Tibial nerve (tissue), 4 donors: ENCODE data around the gene PLXNA1. TPM values are rescaled to one million over a fixed set of nuclear protein-coding genes. Genes with fewer than 3 reads are reported as not detected.
A peak's percentile ranks its signal among the peaks of the same experiment; 100 is the strongest.

ENCODE experiments used
- DNase-seq, 2 donors: peaks; one replicate each; pipeline ENCODE4 v3.0.0-alpha.2; 2019; ENCODE audit warnings: low spot score in 2 of 2
- H3K27ac ChIP-seq, 4 donors: fragments of 200-600 bp; sonication (generic) in 3 of 4; one replicate each; pipeline ENCODE4 v1.5.1; 2017 to 2019; ENCODE audit warnings: mild to moderate bottlenecking in 1 of 4
- H3K27me3 ChIP-seq, 2 donors: fragments of 200-600 bp; sonication (generic) in 1 of 2; one replicate each; pipeline versions ENCODE4 v1.5.1 to v1.6.0; 2017 to 2019
- H3K36me3 ChIP-seq, 3 donors: fragments of 200-600 bp; sonication (generic); one replicate each; pipeline ENCODE4 v1.5.1; 2018 to 2019
- H3K4me1 ChIP-seq, 4 donors: fragments of 200-600 bp; sonication (generic) in 3 of 4; one replicate each; pipeline ENCODE4 v1.5.1; 2017 to 2019
- H3K4me3 ChIP-seq, 4 donors: fragments of 200-600 bp; sonication (generic) in 3 of 4; one replicate each; pipeline ENCODE4 v1.5.1; 2017 to 2019; ENCODE audit warnings: mild to moderate bottlenecking in 1 of 4, moderate library complexity in 1 of 4
- H3K9me3 ChIP-seq, 4 donors: fragments of 200-600 bp; sonication (generic) in 3 of 4; one replicate each; pipeline ENCODE4 v1.5.1; 2017 to 2019
- EP300 ChIP-seq, 2 donors: sonication (generic); formaldehyde crosslinking; IDR thresholded peaks; one replicate each; pipeline ENCODE4 v1.6.1; 2017; ENCODE audit warnings: antibody characterized with exemption in 2 of 2, mild to moderate bottlenecking in 1 of 2
- POLR2A ChIP-seq, 2 donors: fragments of 450-650 bp; IDR thresholded peaks; one replicate each; pipeline ENCODE4 v1.6.1; 2017; ENCODE audit warnings: antibody characterized with exemption in 2 of 2, mild to moderate bottlenecking in 2 of 2, moderate library complexity in 2 of 2
- WGBS, 2 donors: methylation state at CpG; one replicate each; pipeline ENCODE4 v1.1.5; 2018; 5-methylcytosine and 5-hydroxymethylcytosine counted together
- total RNA-seq, 4 donors: library from RNA; depleted of rRNA; stranded (reverse); fragments of >200 nt; gene quantifications; one replicate each; pipeline ENCODE4 v1.1.0, GENCODE V29; 2016
- TF ChIP-seq, protein P1 (sequence below), 5 experiments: fragments of 200-600 bp in 3 of 5; fragments of 450-650 bp in 2 of 5; sonication (generic) in 3 of 5; IDR thresholded peaks; one replicate each; pipeline ENCODE4 v1.5.1; 2016 to 2019; ENCODE audit warnings: antibody characterized with exemption in 5 of 5, mild to moderate bottlenecking in 3 of 5, moderate library complexity in 2 of 5

Gene PLXNA1
- total RNA-seq, 4 donors from 2014 or later, result 39.1 to 51.3 (median 39.9) TPM

DNA sequence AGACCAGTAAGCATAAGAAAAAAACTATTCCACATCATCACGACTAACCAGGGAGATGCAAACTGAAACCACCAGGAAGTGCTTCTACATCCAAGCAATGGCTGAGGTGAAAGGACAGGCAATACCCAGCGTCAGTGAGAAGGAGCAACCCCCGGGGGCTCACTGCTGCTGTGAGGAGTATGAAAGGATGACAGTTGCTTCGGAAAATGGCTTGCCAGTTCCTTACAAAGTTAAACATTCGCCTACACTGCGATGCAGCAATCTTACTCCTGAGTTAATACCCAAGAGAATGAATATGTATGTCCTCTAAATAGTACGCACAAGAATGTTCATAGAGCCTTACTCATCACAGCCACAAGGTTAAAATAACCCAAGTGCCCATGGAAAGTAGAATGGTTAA, 13.3 kb upstream of the PLXNA1 start:
- peaks cover 0 to 17% (median 12%) of the 10 kb centered on the region in 4 donors for H3K4me1 ChIP-seq
- WGBS, 2 donors, result 36 to 55% methylated on average over 7 of the region's 7 CpGs
- no peak overlapping the region for H3K4me3 ChIP-seq
- peaks cover 0 to 10% (median 0%) of the 10 kb centered on the region in 4 donors for H3K9me3 ChIP-seq
- H3K27me3 ChIP-seq, result no peaks in the 10 kb centered on the region
- peak overlapping the region in 1 of 4 donors; percentile 17 for H3K27ac ChIP-seq
- no peak for TF ChIP-seq POLR2A (IDR thresholded peaks at IDR 0.05)
- TF ChIP-seq EP300 (IDR thresholded peaks at IDR 0.05), result no peak
- TF ChIP-seq, protein P1, sequence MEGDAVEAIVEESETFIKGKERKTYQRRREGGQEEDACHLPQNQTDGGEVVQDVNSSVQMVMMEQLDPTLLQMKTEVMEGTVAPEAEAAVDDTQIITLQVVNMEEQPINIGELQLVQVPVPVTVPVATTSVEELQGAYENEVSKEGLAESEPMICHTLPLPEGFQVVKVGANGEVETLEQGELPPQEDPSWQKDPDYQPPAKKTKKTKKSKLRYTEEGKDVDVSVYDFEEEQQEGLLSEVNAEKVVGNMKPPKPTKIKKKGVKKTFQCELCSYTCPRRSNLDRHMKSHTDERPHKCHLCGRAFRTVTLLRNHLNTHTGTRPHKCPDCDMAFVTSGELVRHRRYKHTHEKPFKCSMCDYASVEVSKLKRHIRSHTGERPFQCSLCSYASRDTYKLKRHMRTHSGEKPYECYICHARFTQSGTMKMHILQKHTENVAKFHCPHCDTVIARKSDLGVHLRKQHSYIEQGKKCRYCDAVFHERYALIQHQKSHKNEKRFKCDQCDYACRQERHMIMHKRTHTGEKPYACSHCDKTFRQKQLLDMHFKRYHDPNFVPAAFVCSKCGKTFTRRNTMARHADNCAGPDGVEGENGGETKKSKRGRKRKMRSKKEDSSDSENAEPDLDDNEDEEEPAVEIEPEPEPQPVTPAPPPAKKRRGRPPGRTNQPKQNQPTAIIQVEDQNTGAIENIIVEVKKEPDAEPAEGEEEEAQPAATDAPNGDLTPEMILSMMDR (IDR thresholded peaks at IDR 0.05), result no peak
- H3K36me3 ChIP-seq, result no peaks in the 10 kb centered on the region
- no peak for DNase-seq

DNA sequence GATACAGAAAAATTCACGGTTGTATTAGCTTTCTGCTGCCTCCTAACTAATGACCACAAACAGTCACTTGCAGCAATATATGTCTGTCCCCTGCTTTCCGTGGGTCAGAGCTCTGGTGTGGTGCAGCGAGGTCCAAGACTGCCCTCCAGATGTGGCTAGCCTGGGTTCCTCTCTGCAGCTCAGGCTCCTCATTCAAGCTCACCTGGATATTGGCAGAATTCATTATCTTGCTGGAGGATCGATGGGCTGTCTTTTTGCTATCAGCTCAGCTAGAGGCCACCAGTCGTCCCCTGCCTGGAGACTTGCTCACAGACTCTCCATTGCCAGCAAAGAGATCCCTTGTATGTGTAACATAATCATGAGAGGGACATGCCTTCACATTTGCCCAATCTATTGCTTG, 12.8 kb upstream of the PLXNA1 start:
- peaks cover 0 to 17% (median 12%) of the 10 kb centered on the region in 4 donors for H3K4me1 ChIP-seq
- peaks cover 0 to 16% (median 0%) of the 10 kb centered on the region in 4 donors for H3K9me3 ChIP-seq
- peak overlapping the region in 1 of 4 donors; percentile 17 for H3K27ac ChIP-seq
- H3K36me3 ChIP-seq, result no peaks in the 10 kb centered on the region
- H3K27me3 ChIP-seq, result no peaks in the 10 kb centered on the region
- no peak for DNase-seq
- H3K4me3 ChIP-seq, result no peak overlapping the region
- TF ChIP-seq, protein P1 (IDR thresholded peaks at IDR 0.05), result no peak
- 74 to 78% methylated on average over 5 of the region's 5 CpGs for WGBS, 2 donors

DNA sequence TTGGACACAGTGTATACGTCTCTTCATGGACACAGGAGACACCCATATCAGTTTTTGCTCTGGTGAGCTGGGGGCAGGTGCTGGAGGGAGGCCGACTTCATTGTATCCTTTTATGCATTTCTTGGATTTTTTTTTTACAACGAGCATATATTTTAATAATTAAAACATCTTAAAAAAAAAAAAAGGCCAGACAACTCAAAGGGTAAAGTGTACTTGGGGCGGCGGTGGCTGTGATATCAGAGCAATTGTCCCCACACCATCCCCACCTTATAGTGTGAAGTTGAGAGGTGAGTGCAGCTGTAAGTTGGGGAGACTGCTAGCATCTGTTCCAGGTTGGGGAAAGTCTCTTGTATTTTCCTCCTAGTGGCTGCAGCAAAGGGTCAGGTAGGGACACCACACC, 12.0 kb upstream of the PLXNA1 start:
- Histone ChIP-seq H3K9me3 (peaks cover 0 to 22% (median 0%) of the 10 kb centered on the region in 4 donors), H3K4me1 (peaks cover 0 to 17% (median 12%) of the 10 kb centered on the region in 4 donors), H3K36me3 (no peaks in the 10 kb centered on the region), H3K27me3 (no peaks in the 10 kb centered on the region), H3K4me3 (no peak overlapping the region), H3K27ac (peak overlapping the region in 1 of 4 donors; percentile 69)
- no peak for DNase-seq
- WGBS, 2 donors, result 86 to 92% methylated on average over 5 of the region's 5 CpGs
- TF ChIP-seq POLR2A (IDR thresholded peaks at IDR 0.05) (no peak), EP300 (IDR thresholded peaks at IDR 0.05) (no peak)
- TF ChIP-seq, protein P1 (IDR thresholded peaks at IDR 0.05), result no peak

DNA sequence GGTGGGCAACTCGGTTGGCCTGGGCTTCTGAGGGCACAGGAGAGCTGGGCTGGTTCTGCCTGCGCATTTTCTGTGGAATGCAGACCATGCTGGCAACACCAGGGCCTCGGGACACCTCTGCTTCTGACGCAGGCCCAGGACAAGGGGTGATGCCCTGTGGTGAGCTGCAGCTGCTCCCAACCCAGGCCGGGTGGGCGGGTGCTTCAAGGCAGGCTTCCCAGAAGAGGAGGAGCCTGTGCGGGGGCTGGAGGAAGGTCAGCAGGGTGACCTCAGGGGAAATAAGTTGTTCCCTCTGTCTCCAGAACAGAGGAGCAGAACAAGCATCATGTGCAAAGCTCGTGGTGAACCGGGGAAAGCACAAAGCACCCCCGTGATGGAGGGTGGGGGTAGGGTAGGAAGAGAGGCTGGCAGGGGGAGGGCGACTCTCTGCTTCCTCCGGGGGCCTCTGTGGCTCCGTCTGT, 11.0 kb upstream of the PLXNA1 start:
- H3K27ac ChIP-seq, result peak overlapping the region in 2 of 4 donors; percentile 69 to 80
- no peaks in the 10 kb centered on the region for H3K36me3 ChIP-seq
- WGBS, 2 donors, result 13 to 17% methylated on average over 10 to 12 of the region's 13 CpGs
- no peaks in the 10 kb centered on the region for H3K27me3 ChIP-seq
- H3K9me3 ChIP-seq, result peaks cover 0 to 23% (median 0%) of the 10 kb centered on the region in 4 donors
- peaks cover 0 to 17% (median 12%) of the 10 kb centered on the region in 4 donors for H3K4me1 ChIP-seq
- peak; percentile 69 to 70 for DNase-seq
- TF ChIP-seq EP300 (IDR thresholded peaks at IDR 0.05), result peak; percentile 69 to 84
- TF ChIP-seq, protein P1 (IDR thresholded peaks at IDR 0.05), result no peak
- no peak overlapping the region for H3K4me3 ChIP-seq

DNA sequence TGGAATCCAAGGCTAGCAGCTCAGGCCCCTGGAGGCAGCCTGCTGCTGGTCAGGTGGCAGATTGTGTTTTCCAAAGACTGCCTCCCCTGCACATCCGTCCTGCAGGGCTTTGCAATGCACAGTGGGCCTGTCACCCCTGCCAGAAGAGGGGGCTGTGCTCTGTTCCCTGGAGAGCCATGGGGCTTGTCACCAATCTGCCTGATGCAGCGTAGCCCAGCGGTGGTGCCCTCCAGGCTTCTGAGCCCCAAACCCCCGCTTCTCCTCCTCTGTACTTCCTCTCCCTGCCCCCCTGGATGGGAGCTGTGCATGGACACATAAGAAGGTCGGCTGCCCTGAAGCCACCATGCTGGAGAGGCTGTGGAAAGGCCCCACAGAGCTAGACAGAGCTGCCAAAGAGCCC, 10.0 kb upstream of the PLXNA1 start:
- 75 to 83% methylated on average over 2 to 5 of the region's 5 CpGs for WGBS, 2 donors
- H3K4me1 ChIP-seq, result peaks cover 0 to 17% (median 12%) of the 10 kb centered on the region in 4 donors
- no peak overlapping the region for H3K4me3 ChIP-seq
- H3K27ac ChIP-seq, result peak overlapping the region in 1 of 4 donors; percentile 78
- TF ChIP-seq, protein P1 (IDR thresholded peaks at IDR 0.05), result no peak
- no peak for TF ChIP-seq EP300 (IDR thresholded peaks at IDR 0.05)
- TF ChIP-seq POLR2A (IDR thresholded peaks at IDR 0.05), result no peak
- H3K9me3 ChIP-seq, result peaks cover 0 to 23% (median 0%) of the 10 kb centered on the region in 4 donors
- DNase-seq, result no peak
- H3K27me3 ChIP-seq, result no peaks in the 10 kb centered on the region
- no peaks in the 10 kb centered on the region for H3K36me3 ChIP-seq
